Omental fat pad (tissue), 4 donors: ENCODE measurements around the gene ARHGAP42. TPM values are rescaled to one million over a fixed set of nuclear protein-coding genes. Genes with fewer than 3 reads are reported as not detected.

ENCODE experiments used
- ATAC-seq: fragments of 150-250 bp; one replicate; pipeline ENCODE4 v1.9.1; 2016; ENCODE audit warnings: mild to moderate bottlenecking, moderate library complexity; ENCODE audit not compliant: low FRiP score
- DNase-seq: peaks from one replicate; pipeline ENCODE4 v3.0.0-alpha.2; 2019; ENCODE audit warnings: low spot score
- CTCF ChIP-seq, 3 donors: fragments of 450-650 bp; IDR thresholded peaks; one replicate each; pipeline ENCODE4 v1.5.1; 2016 to 2017; ENCODE audit warnings: antibody characterized with exemption in 3 of 3, mild to moderate bottlenecking in 3 of 3, moderate library complexity in 2 of 3
- total RNA-seq, 4 donors: library from RNA; depleted of rRNA; stranded (reverse); fragments of >200 nt; gene quantifications; one replicate each; pipeline ENCODE4 v1.1.0, GENCODE V29; 2016

The ARHGAP42 gene
- total RNA-seq, 4 donors from 2014 or later = 9.6 to 47.4 (median 15.7) TPM

GRCh38 chr11:100817620-100818019 is 130.5 kb downstream of the ARHGAP42 start:
- DNase-seq = no peak
- ATAC-seq = no peak
- no peak for TF ChIP-seq CTCF (IDR thresholded peaks at IDR 0.05)

- no peak for ATAC-seq
- DNase-seq = no peak
- TF ChIP-seq CTCF (IDR thresholded peaks at IDR 0.05) = no peak
Observed at GRCh38 chr11:100820621-100821020, 133.5 kb downstream of the ARHGAP42 start.

GRCh38 chr11:100821198-100821597 is 134.1 kb downstream of the ARHGAP42 start:
- DNase-seq = no peak
- TF ChIP-seq CTCF (IDR thresholded peaks at IDR 0.05) = no peak
- ATAC-seq = no peak

- no peak for TF ChIP-seq CTCF (IDR thresholded peaks at IDR 0.05)
- ATAC-seq (no peak), DNase-seq (no peak)
Observed at GRCh38 chr11:100823360-100823759, 136.3 kb downstream of the ARHGAP42 start.

- DNase-seq = no peak
- no peak for TF ChIP-seq CTCF (IDR thresholded peaks at IDR 0.05)
Observed at GRCh38 chr11:100824041-100824809, 137.1 kb downstream of the ARHGAP42 start.

GRCh38 chr11:100825626-100826025 is 138.5 kb downstream of the ARHGAP42 start:
- ATAC-seq = no peak
- TF ChIP-seq CTCF (IDR thresholded peaks at IDR 0.05) = no peak
- no peak for DNase-seq

More at GRCh38 chr11:100824041-100824809, 137.1 kb downstream of the ARHGAP42 start:
- ATAC-seq = no peak
